ENCODE measurements around the gene VWCE.

DNA sequence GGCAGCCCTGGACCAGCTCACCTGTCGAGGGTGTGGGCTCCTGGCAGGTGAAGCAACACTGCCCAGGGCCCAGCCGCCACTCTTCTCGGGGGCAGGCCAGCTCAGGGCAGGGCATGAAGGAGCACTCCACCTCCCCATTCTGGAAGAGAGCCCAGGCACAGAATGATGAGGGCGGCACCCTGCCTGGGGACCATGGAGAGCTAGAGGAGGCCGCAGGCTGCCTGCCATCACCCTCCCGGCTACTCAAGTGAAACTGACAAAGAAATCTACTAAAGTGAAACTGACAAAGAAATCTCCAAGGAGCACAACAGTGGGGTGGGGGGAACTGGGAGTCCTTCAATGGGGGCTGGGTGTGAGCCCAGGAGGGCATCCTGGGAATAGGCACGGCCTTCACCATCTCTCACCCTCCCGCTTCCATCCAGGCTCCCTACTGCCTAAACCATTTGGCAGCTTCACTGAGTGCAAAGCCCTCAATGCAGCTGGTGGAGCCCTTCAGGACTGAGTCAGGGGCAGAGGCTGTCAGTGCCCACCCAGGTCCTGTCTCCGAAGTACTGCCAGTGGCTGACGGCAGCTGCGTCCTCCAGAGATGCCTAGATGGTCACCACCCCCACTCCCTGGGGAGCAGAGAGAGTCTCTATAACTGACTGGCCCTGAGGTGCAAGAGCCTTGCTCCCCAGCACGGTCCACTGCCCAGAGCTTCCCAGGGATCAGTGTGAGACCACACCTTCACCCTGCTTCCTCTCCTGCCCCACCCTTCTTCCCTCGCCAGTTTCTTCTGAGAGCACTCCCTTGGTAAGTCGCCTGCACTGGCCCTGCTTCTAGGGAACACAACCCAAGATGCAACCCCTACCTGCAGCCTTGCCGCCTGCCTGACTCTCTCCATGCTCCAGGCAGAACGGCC is 21.7 kb downstream of the VWCE start:
- no peak for TF ChIP-seq JUND (IDR thresholded peaks at IDR 0.05; ENCODE audit: low read depth, low read length)
- TF ChIP-seq, protein P1, sequence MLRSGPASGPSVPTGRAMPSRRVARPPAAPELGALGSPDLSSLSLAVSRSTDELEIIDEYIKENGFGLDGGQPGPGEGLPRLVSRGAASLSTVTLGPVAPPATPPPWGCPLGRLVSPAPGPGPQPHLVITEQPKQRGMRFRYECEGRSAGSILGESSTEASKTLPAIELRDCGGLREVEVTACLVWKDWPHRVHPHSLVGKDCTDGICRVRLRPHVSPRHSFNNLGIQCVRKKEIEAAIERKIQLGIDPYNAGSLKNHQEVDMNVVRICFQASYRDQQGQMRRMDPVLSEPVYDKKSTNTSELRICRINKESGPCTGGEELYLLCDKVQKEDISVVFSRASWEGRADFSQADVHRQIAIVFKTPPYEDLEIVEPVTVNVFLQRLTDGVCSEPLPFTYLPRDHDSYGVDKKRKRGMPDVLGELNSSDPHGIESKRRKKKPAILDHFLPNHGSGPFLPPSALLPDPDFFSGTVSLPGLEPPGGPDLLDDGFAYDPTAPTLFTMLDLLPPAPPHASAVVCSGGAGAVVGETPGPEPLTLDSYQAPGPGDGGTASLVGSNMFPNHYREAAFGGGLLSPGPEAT (IDR thresholded peaks at IDR 0.05; ENCODE audit: low read depth) = no peak
- no peak for TF ChIP-seq SUZ12 (IDR thresholded peaks at IDR 0.05; ENCODE audit: unreplicated experiment)
- TF ChIP-seq FOXM1 (IDR thresholded peaks at IDR 0.05; ENCODE audit: low read depth, low read length) = no peak
- TF ChIP-seq, protein P2, sequence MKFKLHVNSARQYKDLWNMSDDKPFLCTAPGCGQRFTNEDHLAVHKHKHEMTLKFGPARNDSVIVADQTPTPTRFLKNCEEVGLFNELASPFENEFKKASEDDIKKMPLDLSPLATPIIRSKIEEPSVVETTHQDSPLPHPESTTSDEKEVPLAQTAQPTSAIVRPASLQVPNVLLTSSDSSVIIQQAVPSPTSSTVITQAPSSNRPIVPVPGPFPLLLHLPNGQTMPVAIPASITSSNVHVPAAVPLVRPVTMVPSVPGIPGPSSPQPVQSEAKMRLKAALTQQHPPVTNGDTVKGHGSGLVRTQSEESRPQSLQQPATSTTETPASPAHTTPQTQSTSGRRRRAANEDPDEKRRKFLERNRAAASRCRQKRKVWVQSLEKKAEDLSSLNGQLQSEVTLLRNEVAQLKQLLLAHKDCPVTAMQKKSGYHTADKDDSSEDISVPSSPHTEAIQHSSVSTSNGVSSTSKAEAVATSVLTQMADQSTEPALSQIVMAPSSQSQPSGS (IDR thresholded peaks at IDR 0.05; ENCODE audit: low read length) = no peak
- no peak for TF ChIP-seq TAF1 (IDR thresholded peaks at IDR 0.05; ENCODE audit: borderline replicate concordance, low read depth, low read length)
- no peak for TF ChIP-seq ZNF24 (IDR thresholded peaks at IDR 0.05)
- no peak for TF ChIP-seq HDAC2 (IDR thresholded peaks at IDR 0.05)
- no peak for TF ChIP-seq MXI1 (IDR thresholded peaks at IDR 0.05; ENCODE audit: low read depth, low read length)
- TF ChIP-seq, protein P3, sequence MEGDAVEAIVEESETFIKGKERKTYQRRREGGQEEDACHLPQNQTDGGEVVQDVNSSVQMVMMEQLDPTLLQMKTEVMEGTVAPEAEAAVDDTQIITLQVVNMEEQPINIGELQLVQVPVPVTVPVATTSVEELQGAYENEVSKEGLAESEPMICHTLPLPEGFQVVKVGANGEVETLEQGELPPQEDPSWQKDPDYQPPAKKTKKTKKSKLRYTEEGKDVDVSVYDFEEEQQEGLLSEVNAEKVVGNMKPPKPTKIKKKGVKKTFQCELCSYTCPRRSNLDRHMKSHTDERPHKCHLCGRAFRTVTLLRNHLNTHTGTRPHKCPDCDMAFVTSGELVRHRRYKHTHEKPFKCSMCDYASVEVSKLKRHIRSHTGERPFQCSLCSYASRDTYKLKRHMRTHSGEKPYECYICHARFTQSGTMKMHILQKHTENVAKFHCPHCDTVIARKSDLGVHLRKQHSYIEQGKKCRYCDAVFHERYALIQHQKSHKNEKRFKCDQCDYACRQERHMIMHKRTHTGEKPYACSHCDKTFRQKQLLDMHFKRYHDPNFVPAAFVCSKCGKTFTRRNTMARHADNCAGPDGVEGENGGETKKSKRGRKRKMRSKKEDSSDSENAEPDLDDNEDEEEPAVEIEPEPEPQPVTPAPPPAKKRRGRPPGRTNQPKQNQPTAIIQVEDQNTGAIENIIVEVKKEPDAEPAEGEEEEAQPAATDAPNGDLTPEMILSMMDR (IDR thresholded peaks at IDR 0.05 in 2 of 3, conservative IDR thresholded peaks at IDR 0.05 in 1 of 3; ENCODE audit: control insufficient read depth in 2 of 3, extremely low read depth in 1 of 3, insufficient read depth in 1 of 3, low read depth in 3 of 3, low read length in 3 of 3) = no peak
- no peak for TF ChIP-seq TCF12 (IDR thresholded peaks at IDR 0.05; ENCODE audit: low read depth, low read length)
